KBM-7 (cell line): ENCODE measurements around the gene ACCS.
A peak's percentile ranks its signal among the peaks of the same experiment; 100 is the strongest.

ENCODE experiments used
- DNase-seq: peaks from one replicate; pipeline ENCODE4 v3.0.0-alpha.2; 2015
- in situ Hi-C: fragments of 300-500 bp; cut with MboI; formaldehyde crosslinking; loops from 2 replicates; pipeline ENCODE4 v1.14.3; 2020; ENCODE audit warnings: low sequenced_read_pairs, low pct_unique_long_range_greater_than_20kb, mixed read lengths

The ACCS gene

GRCh38 chr11:44065841-44066731 lies at the start of gene ACCS:
Gene ACCS (plus strand): TSS chr11:44066270. CDS start chr11:44067628, 1,358 bp downstream.
- in situ Hi-C loops = no loop called here
- peak; percentile 99 for DNase-seq

GRCh38 chr11:44016546-44017442 lies 49.3 kb upstream of the ACCS start:
- in situ Hi-C loops = no loop called here
- no peak for DNase-seq

- in situ Hi-C loops = no loop called here
- no peak for DNase-seq
Measured at GRCh38 chr11:44017443-44018126, 48.5 kb upstream of the ACCS start.

- in situ Hi-C loops = no loop called here
Measured at GRCh38 chr11:44018127-44018521, 47.9 kb upstream of the ACCS start.

GRCh38 chr11:44018829-44019228 lies 47.2 kb upstream of the ACCS start:
- DNase-seq = no peak

More at GRCh38 chr11:44018127-44018521, 47.9 kb upstream of the ACCS start:
- no peak for DNase-seq

GRCh38 chr11:44024977-44025376 lies 41.1 kb upstream of the ACCS start:
- in situ Hi-C loops = no loop called here
- DNase-seq = no peak

More at GRCh38 chr11:44018829-44019228, 47.2 kb upstream of the ACCS start:
- in situ Hi-C loops = no loop called here

GRCh38 chr11:44025727-44026126 lies 40.3 kb upstream of the ACCS start:
- in situ Hi-C loops = no loop called here
- no peak for DNase-seq

- in situ Hi-C loops = no loop called here
Measured at GRCh38 chr11:44028401-44028800, 37.7 kb upstream of the ACCS start.

GRCh38 chr11:44028816-44029506 lies 37.1 kb upstream of the ACCS start:
- no peak for DNase-seq
- in situ Hi-C loops = no loop called here

More at GRCh38 chr11:44028401-44028800, 37.7 kb upstream of the ACCS start:
- no peak for DNase-seq

- in situ Hi-C loops = no loop called here
Measured at GRCh38 chr11:44029507-44029845, 36.6 kb upstream of the ACCS start.

GRCh38 chr11:44029977-44030911 lies 35.8 kb upstream of the ACCS start:
- DNase-seq = no peak
- in situ Hi-C loops = no loop called here

More at GRCh38 chr11:44029507-44029845, 36.6 kb upstream of the ACCS start:
- no peak for DNase-seq

GRCh38 chr11:44030996-44031395 lies 35.1 kb upstream of the ACCS start:
- in situ Hi-C loops = no loop called here
- no peak for DNase-seq

GRCh38 chr11:44031549-44031948 lies 34.5 kb upstream of the ACCS start:
- in situ Hi-C loops = no loop called here
- DNase-seq = no peak

GRCh38 chr11:44032299-44033085 lies 33.6 kb upstream of the ACCS start:
- in situ Hi-C loops = no loop called here
- DNase-seq = no peak

GRCh38 chr11:44033411-44033850 lies 32.6 kb upstream of the ACCS start:
- DNase-seq = no peak
- in situ Hi-C loops = no loop called here

- no peak for DNase-seq
- in situ Hi-C loops = no loop called here
Measured at GRCh38 chr11:44033856-44034255, 32.2 kb upstream of the ACCS start.

GRCh38 chr11:44034639-44035038 lies 31.4 kb upstream of the ACCS start:
- DNase-seq = no peak
- in situ Hi-C loops = no loop called here
